ENCODE data around the gene GAB3.

GAB3 gene

GRCh38 chrX:154750301-154751202 lies at the start of gene GAB3:
TSS of gene GAB3 (minus strand) at chrX:154751077. CDS start at chrX:154751025, 52 bp downstream.
- peak within 1 kb of the TSS; percentile 73 for H3K27ac Mint-ChIP-seq
- H3K4me1 Mint-ChIP-seq (ENCODE audit: low read depth) = peaks cover 28% of the 10 kb centered on the region
- H3K9me3 Mint-ChIP-seq = no peaks in the 10 kb centered on the region
- peak within 1 kb of the TSS; percentile 73 for H3K4me3 Mint-ChIP-seq
- H3K27me3 Mint-ChIP-seq = peaks cover 31% of the 10 kb centered on the region
- DNase-seq = peak; percentile 68
- H3K36me3 Mint-ChIP-seq (ENCODE audit: low read depth) = no peaks in the 10 kb centered on the region

GRCh38 chrX:154799556-154800348 lies 48.9 kb upstream of the GAB3 start:
- Mint-ChIP-seq H3K4me3 (peak overlapping the region; percentile 21), H3K27me3 (peaks cover 12% of the 10 kb centered on the region), H3K36me3 (ENCODE audit: low read depth) (no peaks in the 10 kb centered on the region), H3K4me1 (ENCODE audit: low read depth) (peaks cover 62% of the 10 kb centered on the region), H3K9me3 (no peaks in the 10 kb centered on the region), H3K27ac (peak overlapping the region; percentile 94)
- no peak for DNase-seq

- Mint-ChIP-seq H3K4me1 (ENCODE audit: low read depth) (peaks cover 40% of the 10 kb centered on the region), H3K4me3 (no peak overlapping the region), H3K9me3 (no peaks in the 10 kb centered on the region), H3K36me3 (ENCODE audit: low read depth) (no peaks in the 10 kb centered on the region), H3K27me3 (peaks cover 7% of the 10 kb centered on the region), H3K27ac (no peak overlapping the region)
- no peak for DNase-seq
These were observed 46.1 kb upstream of the GAB3 start for GRCh38 chrX:154797006-154797405.

- Mint-ChIP-seq H3K4me1 (ENCODE audit: low read depth) (peaks cover 32% of the 10 kb centered on the region), H3K36me3 (ENCODE audit: low read depth) (no peaks in the 10 kb centered on the region)
- DNase-seq = no peak
These were observed 44.1 kb upstream of the GAB3 start for GRCh38 chrX:154795016-154795415.

GRCh38 chrX:154793084-154793795 lies 42.4 kb upstream of the GAB3 start:
- H3K4me1 Mint-ChIP-seq (ENCODE audit: low read depth) = peaks cover 16% of the 10 kb centered on the region
- no peaks in the 10 kb centered on the region for H3K36me3 Mint-ChIP-seq (ENCODE audit: low read depth)
- no peaks in the 10 kb centered on the region for H3K9me3 Mint-ChIP-seq
- no peak for DNase-seq
- no peak overlapping the region for H3K4me3 Mint-ChIP-seq
- H3K27ac Mint-ChIP-seq = no peak overlapping the region
- peaks cover 7% of the 10 kb centered on the region for H3K27me3 Mint-ChIP-seq

More at GRCh38 chrX:154795016-154795415, 44.1 kb upstream of the GAB3 start:
- H3K27me3 Mint-ChIP-seq = peaks cover 7% of the 10 kb centered on the region
- no peak overlapping the region for H3K4me3 Mint-ChIP-seq
- no peak overlapping the region for H3K27ac Mint-ChIP-seq
- H3K9me3 Mint-ChIP-seq = no peaks in the 10 kb centered on the region

GRCh38 chrX:154791939-154792338 lies 41.1 kb upstream of the GAB3 start:
- DNase-seq = no peak
- Mint-ChIP-seq H3K4me3 (no peak overlapping the region), H3K27me3 (peaks cover 4% of the 10 kb centered on the region), H3K4me1 (ENCODE audit: low read depth) (peaks cover 8% of the 10 kb centered on the region), H3K9me3 (no peaks in the 10 kb centered on the region), H3K36me3 (ENCODE audit: low read depth) (no peaks in the 10 kb centered on the region), H3K27ac (no peak overlapping the region)

GRCh38 chrX:154791467-154791866 lies 40.6 kb upstream of the GAB3 start:
- Mint-ChIP-seq H3K27me3 (peaks cover under 1% of the 10 kb centered on the region), H3K4me1 (ENCODE audit: low read depth) (peaks cover 8% of the 10 kb centered on the region), H3K4me3 (no peak overlapping the region), H3K36me3 (ENCODE audit: low read depth) (no peaks in the 10 kb centered on the region), H3K9me3 (no peaks in the 10 kb centered on the region), H3K27ac (no peak overlapping the region)
- no peak for DNase-seq

GRCh38 chrX:154785716-154786115 lies 34.8 kb upstream of the GAB3 start:
- Mint-ChIP-seq H3K27me3 (peaks cover 5% of the 10 kb centered on the region), H3K36me3 (ENCODE audit: low read depth) (peaks cover 6% of the 10 kb centered on the region), H3K4me3 (no peak overlapping the region), H3K27ac (no peak overlapping the region), H3K4me1 (ENCODE audit: low read depth) (peaks cover 16% of the 10 kb centered on the region), H3K9me3 (no peaks in the 10 kb centered on the region)
- DNase-seq = no peak

GRCh38 chrX:154784149-154784995 lies 33.5 kb upstream of the GAB3 start:
- peaks cover 8% of the 10 kb centered on the region for H3K36me3 Mint-ChIP-seq (ENCODE audit: low read depth)
- peaks cover 5% of the 10 kb centered on the region for H3K27me3 Mint-ChIP-seq
- no peak for DNase-seq
- peaks cover 16% of the 10 kb centered on the region for H3K4me1 Mint-ChIP-seq (ENCODE audit: low read depth)
- no peaks in the 10 kb centered on the region for H3K9me3 Mint-ChIP-seq
- H3K27ac Mint-ChIP-seq = no peak overlapping the region
- H3K4me3 Mint-ChIP-seq = no peak overlapping the region

- H3K4me1 Mint-ChIP-seq (ENCODE audit: low read depth) = peaks cover 23% of the 10 kb centered on the region
- no peaks in the 10 kb centered on the region for H3K9me3 Mint-ChIP-seq
- no peak overlapping the region for H3K4me3 Mint-ChIP-seq
- no peak overlapping the region for H3K27ac Mint-ChIP-seq
- no peak for DNase-seq
- peaks cover 36% of the 10 kb centered on the region for H3K36me3 Mint-ChIP-seq (ENCODE audit: low read depth)
- peaks cover 5% of the 10 kb centered on the region for H3K27me3 Mint-ChIP-seq
These were observed 30.1 kb upstream of the GAB3 start for GRCh38 chrX:154780968-154781367.

- DNase-seq = no peak
- peaks cover 37% of the 10 kb centered on the region for H3K4me1 Mint-ChIP-seq (ENCODE audit: low read depth)
- no peaks in the 10 kb centered on the region for H3K9me3 Mint-ChIP-seq
- no peak overlapping the region for H3K4me3 Mint-ChIP-seq
- H3K27ac Mint-ChIP-seq = peak overlapping the region; percentile 54
- H3K27me3 Mint-ChIP-seq = peaks cover 8% of the 10 kb centered on the region
- H3K36me3 Mint-ChIP-seq (ENCODE audit: low read depth) = peaks cover 53% of the 10 kb centered on the region
These were observed 28.4 kb upstream of the GAB3 start for GRCh38 chrX:154779261-154779660.

GRCh38 chrX:154776753-154777152 lies 25.9 kb upstream of the GAB3 start:
- peaks cover 8% of the 10 kb centered on the region for H3K27me3 Mint-ChIP-seq
- peaks cover 70% of the 10 kb centered on the region for H3K36me3 Mint-ChIP-seq (ENCODE audit: low read depth)
- no peak for DNase-seq
- no peak overlapping the region for H3K4me3 Mint-ChIP-seq
- peaks cover 36% of the 10 kb centered on the region for H3K4me1 Mint-ChIP-seq (ENCODE audit: low read depth)
- no peaks in the 10 kb centered on the region for H3K9me3 Mint-ChIP-seq
- peak overlapping the region; percentile 81 for H3K27ac Mint-ChIP-seq

GRCh38 chrX:154775419-154776349 lies 24.8 kb upstream of the GAB3 start:
- peak overlapping the region; percentile 81 for H3K27ac Mint-ChIP-seq
- peaks cover 78% of the 10 kb centered on the region for H3K36me3 Mint-ChIP-seq (ENCODE audit: low read depth)
- peaks cover 12% of the 10 kb centered on the region for H3K27me3 Mint-ChIP-seq
- DNase-seq = no peak
- H3K4me1 Mint-ChIP-seq (ENCODE audit: low read depth) = peaks cover 41% of the 10 kb centered on the region
- H3K9me3 Mint-ChIP-seq = no peaks in the 10 kb centered on the region
- no peak overlapping the region for H3K4me3 Mint-ChIP-seq
